Kidney epithelial cell (primary cell): ENCODE measurements around the gene TWNK. TPM values are rescaled to one million over a fixed set of nuclear protein-coding genes. Genes with fewer than 3 reads are reported as not detected.

Experiments used
- DNase-seq: peaks from one replicate; pipeline ENCODE4 v3.0.0-alpha.2; 2010; ENCODE audit warnings: low read depth
- H3K27me3 ChIP-seq: 2 replicates; pipeline ENCODE4 v1.6.0; 2011; ENCODE audit warnings: low read length; ENCODE audit not compliant: control insufficient read depth, insufficient read depth
- H3K36me3 ChIP-seq: 2 replicates; pipeline ENCODE4 v1.5.1; 2011; ENCODE audit warnings: low read length; ENCODE audit not compliant: control insufficient read depth, insufficient read depth
- H3K4me3 ChIP-seq: 2 replicates; pipeline ENCODE4 v1.5.1; 2011; ENCODE audit warnings: low read depth, mild to moderate bottlenecking, control low read depth, low read length
- total RNA-seq: library from RNA; depleted of rRNA; stranded (reverse); fragments of >200 nt; gene quantifications from 2 replicates; pipeline ENCODE4 v1.2.3, GENCODE V29; 2015
- TF ChIP-seq, protein P1 (sequence below): IDR thresholded peaks from 2 replicates; pipeline ENCODE4 v1.5.1; 2011; ENCODE audit warnings: mild to moderate bottlenecking, moderate library complexity, low read length, control low read depth, inconsistent platforms; ENCODE audit not compliant: insufficient read depth, poor library complexity, severe bottlenecking

Gene TWNK
- total RNA-seq, 1 donor from 2014 or later = 14.1 TPM

DNA sequence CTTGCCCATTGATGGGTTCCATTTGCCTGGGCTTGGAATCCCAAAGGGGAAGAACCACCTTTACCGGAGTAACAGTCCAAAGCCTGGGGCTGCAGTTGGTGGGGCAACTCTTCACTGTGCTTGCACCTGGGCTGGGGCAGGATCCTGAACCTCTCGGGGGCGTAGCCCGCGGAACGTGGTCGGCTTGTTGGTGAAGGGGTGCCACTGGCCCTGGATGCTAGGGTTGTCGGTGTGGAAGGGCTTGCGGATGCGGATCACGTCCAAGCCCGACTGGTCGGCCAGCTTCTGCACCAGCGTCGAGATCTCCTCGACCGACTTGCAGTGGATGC is 756 bp upstream of the TWNK start:
- no peaks in the 10 kb centered on the region for H3K27me3 ChIP-seq
- H3K4me3 ChIP-seq = peak overlapping the region; percentile 96
- DNase-seq = no peak
- H3K36me3 ChIP-seq = peaks cover 2% of the 10 kb centered on the region
- TF ChIP-seq, protein P1, sequence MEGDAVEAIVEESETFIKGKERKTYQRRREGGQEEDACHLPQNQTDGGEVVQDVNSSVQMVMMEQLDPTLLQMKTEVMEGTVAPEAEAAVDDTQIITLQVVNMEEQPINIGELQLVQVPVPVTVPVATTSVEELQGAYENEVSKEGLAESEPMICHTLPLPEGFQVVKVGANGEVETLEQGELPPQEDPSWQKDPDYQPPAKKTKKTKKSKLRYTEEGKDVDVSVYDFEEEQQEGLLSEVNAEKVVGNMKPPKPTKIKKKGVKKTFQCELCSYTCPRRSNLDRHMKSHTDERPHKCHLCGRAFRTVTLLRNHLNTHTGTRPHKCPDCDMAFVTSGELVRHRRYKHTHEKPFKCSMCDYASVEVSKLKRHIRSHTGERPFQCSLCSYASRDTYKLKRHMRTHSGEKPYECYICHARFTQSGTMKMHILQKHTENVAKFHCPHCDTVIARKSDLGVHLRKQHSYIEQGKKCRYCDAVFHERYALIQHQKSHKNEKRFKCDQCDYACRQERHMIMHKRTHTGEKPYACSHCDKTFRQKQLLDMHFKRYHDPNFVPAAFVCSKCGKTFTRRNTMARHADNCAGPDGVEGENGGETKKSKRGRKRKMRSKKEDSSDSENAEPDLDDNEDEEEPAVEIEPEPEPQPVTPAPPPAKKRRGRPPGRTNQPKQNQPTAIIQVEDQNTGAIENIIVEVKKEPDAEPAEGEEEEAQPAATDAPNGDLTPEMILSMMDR = no peak

- H3K27me3 ChIP-seq = no peaks in the 10 kb centered on the region
- DNase-seq = no peak
Observed at GRCh38 chr10:100987685-100988049, 324 bp downstream of the TWNK start.

GRCh38 chr10:100988166-100988565 is 823 bp downstream of the TWNK start:
- Histone ChIP-seq H3K36me3 (peaks cover 2% of the 10 kb centered on the region), H3K4me3 (peak overlapping the region; percentile 96), H3K27me3 (no peaks in the 10 kb centered on the region)
- no peak for DNase-seq
- TF ChIP-seq, protein P1 = no peak

More at GRCh38 chr10:100987685-100988049, 324 bp downstream of the TWNK start:
- Histone ChIP-seq H3K4me3 (peak overlapping the region; percentile 96), H3K36me3 (peaks cover 2% of the 10 kb centered on the region)
- TF ChIP-seq, protein P1 = no peak

- Histone ChIP-seq H3K27me3 (no peaks in the 10 kb centered on the region), H3K4me3 (no peak overlapping the region), H3K36me3 (peaks cover 2% of the 10 kb centered on the region)
- no peak for DNase-seq
- TF ChIP-seq, protein P1 = no peak
Observed at GRCh38 chr10:100989088-100989487, 1.7 kb downstream of the TWNK start.

DNA sequence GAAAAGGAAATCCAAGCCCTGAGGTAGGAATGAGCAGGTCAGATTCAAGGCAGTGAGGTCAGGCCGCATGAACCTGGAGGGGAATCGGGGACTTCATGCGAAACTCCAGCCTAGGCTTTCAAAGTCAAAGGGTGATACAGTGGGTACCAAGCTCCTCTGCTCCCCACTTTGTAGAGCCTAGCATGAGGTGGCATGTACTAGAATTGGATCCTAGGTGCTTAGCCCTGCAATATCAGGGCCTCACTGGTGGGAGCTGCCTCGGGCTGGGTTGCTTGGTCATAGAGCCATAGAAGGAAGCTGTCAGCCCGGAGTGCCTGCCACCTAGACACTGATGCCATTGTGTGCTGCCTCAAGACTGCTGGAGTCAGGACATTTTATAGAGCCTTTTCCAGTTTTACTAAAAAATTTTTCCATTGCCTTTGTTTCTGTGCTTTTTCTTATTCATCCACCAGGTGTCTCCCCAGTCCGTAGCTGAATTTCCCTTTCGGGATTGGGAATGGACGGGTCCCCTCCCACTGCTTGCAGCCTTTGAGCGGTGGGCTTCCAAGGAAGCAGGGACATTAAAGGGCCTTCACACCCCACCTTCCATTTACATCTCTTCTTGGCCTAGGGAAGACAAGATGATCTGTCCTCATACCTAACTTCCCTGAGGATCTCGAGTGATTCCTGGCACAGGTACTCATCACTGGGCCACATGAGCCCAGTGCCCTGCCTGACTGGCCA is 6.8 kb downstream of the TWNK start:
- peaks cover 2% of the 10 kb centered on the region for H3K36me3 ChIP-seq
- TF ChIP-seq, protein P1 = peak; percentile 64

DNA sequence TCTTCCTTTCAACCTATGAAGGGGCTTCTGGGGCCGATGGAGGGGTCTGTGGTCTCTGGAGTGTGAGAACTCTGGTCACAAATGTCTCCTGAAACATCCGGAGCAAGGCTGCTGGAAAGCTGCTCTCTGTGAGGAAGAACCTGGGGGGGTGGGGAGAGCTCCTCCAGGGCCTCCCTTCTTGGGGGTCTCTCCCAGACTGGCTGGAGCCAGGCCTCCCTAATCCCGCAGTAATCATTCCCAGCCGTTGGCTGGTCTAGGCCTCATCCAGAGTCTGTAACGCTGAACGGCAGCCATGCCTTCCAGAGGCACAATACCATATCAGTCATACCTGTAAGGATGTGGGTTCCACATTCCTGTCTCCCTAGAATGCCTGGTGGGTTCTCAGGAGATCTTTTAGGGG is 7.8 kb downstream of the TWNK start:
- Histone ChIP-seq H3K27me3 (no peaks in the 10 kb centered on the region), H3K36me3 (no peaks in the 10 kb centered on the region), H3K4me3 (no peak overlapping the region)
- DNase-seq = no peak
- TF ChIP-seq, protein P1 = no peak

More for the DNA sequence above, 6.8 kb downstream of the TWNK start:
- no peaks in the 10 kb centered on the region for H3K27me3 ChIP-seq
- H3K4me3 ChIP-seq = no peak overlapping the region
- DNase-seq = no peak
